Right hindlimb (tissue), 1 donor: Measurements from ENCODE around the gene FOXP2.

Experiments used
- DNase-seq: peaks from one replicate; pipeline ENCODE4 v3.0.0-alpha.2; 2018

FOXP2 gene

GRCh38 chr7:114659409-114660125 lies 245.0 kb downstream of the FOXP2 start:
- no peak for DNase-seq

- no peak for DNase-seq
These were observed 245.5 kb downstream of the FOXP2 start for GRCh38 chr7:114660126-114660486.

- no peak for DNase-seq
These were observed 246.1 kb downstream of the FOXP2 start for GRCh38 chr7:114660753-114661152.

GRCh38 chr7:114662002-114662677 lies 247.5 kb downstream of the FOXP2 start:
- no peak for DNase-seq

GRCh38 chr7:114663502-114663901 lies 248.9 kb downstream of the FOXP2 start:
- peak; percentile 39 for DNase-seq

GRCh38 chr7:114670676-114671075 lies 256.1 kb downstream of the FOXP2 start:
- no peak for DNase-seq

GRCh38 chr7:114671563-114672123 lies 257.0 kb downstream of the FOXP2 start:
- no peak for DNase-seq

- DNase-seq, result no peak
These were observed 263.5 kb downstream of the FOXP2 start for GRCh38 chr7:114678116-114678515.

- DNase-seq, result no peak
These were observed 272.6 kb downstream of the FOXP2 start for GRCh38 chr7:114687238-114687637.

- no peak for DNase-seq
These were observed 273.9 kb downstream of the FOXP2 start for GRCh38 chr7:114688443-114689055.

- DNase-seq, result no peak
These were observed 274.8 kb downstream of the FOXP2 start for GRCh38 chr7:114689406-114689805.

- no peak for DNase-seq
These were observed 277.0 kb downstream of the FOXP2 start for GRCh38 chr7:114691605-114692004.

- DNase-seq, result no peak
These were observed 280.6 kb downstream of the FOXP2 start for GRCh38 chr7:114695182-114695581.

- no peak for DNase-seq
These were observed 285.8 kb downstream of the FOXP2 start for GRCh38 chr7:114700247-114700928.

- DNase-seq, result no peak
These were observed 289.1 kb downstream of the FOXP2 start for GRCh38 chr7:114703677-114704076.

- no peak for DNase-seq
These were observed 294.0 kb downstream of the FOXP2 start for GRCh38 chr7:114708646-114709045.

GRCh38 chr7:114710499-114710898 lies 295.9 kb downstream of the FOXP2 start:
- DNase-seq, result no peak

- no peak for DNase-seq
These were observed 296.6 kb downstream of the FOXP2 start for GRCh38 chr7:114711241-114711640.

- DNase-seq, result no peak
These were observed 301.3 kb downstream of the FOXP2 start for GRCh38 chr7:114715907-114716306.

- no peak for DNase-seq
These were observed 304.2 kb downstream of the FOXP2 start for GRCh38 chr7:114718861-114719260.

GRCh38 chr7:114720725-114721124 lies 306.1 kb downstream of the FOXP2 start:
- DNase-seq, result no peak

- no peak for DNase-seq
These were observed 307.9 kb downstream of the FOXP2 start for GRCh38 chr7:114722562-114722961.

- DNase-seq, result no peak
These were observed 308.7 kb downstream of the FOXP2 start for GRCh38 chr7:114723308-114723707.
